GM06990 (cell line): ENCODE results near the gene CCL17.
"Not testable (repeated sequence)": the region's sequence is repeated elsewhere in the genome, so short reads cannot be mapped to it uniquely, and the experiment has no call there.

ENCODE experiments used
- DNase-seq: peaks from one replicate; pipeline ENCODE4 v3.0.0-alpha.2; 2011; ENCODE audit not compliant: insufficient read length; ENCODE audit errors: extremely low read depth
- H3K27me3 ChIP-seq: replicated peaks from 2 replicates; pipeline ENCODE4 v1.6.0; 2011; ENCODE audit warnings: low read length; ENCODE audit not compliant: control insufficient read depth, insufficient read depth
- H3K36me3 ChIP-seq: 2 replicates; pipeline ENCODE4 v1.5.1; 2011; ENCODE audit warnings: low read length; ENCODE audit not compliant: control insufficient read depth, insufficient read depth
- H3K4me3 ChIP-seq: replicated peaks from 2 replicates; pipeline ENCODE4 v1.5.1; 2011; ENCODE audit warnings: low read depth, mild to moderate bottlenecking, control low read depth, low read length
- TF ChIP-seq, protein P1 (sequence below): IDR thresholded peaks from 2 replicates; pipeline ENCODE4 v1.5.1; 2011; ENCODE audit warnings: low read length, control low read depth, mild to moderate bottlenecking, inconsistent platforms; ENCODE audit not compliant: insufficient read depth, poor library complexity, severe bottlenecking

The CCL17 gene

DNA sequence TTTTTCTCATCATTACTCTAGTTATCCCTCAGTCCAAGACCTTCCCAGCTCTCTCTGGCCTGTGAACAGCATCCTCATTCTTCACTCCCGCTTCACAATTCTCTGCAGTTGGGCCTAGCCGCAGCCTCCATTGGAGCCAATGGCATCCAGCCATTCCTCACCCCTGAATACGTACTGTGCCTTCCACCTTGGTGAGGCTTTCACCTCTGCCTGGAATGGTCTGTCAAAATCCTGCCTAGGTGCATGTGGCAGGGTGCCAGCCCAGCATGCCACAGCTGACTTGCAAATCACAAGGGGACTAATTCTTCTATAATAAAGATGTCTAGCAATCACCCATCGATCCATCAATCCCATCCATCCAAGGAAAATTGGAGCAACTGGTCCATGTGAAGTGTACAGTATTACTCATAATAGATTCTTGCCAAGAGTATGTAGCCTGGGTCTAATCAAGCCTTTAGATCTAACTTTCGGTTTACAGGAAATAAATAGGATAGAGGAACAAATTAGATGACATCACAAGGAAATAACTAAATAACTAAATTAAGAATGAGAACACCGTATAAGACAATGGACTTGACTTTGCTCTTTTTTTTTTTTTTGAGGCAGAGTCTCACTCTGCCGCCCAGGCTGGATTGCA lies 37.3 kb upstream of the CCL17 start:
- Histone ChIP-seq H3K27me3 (no peaks in the 10 kb centered on the region), H3K4me3 (no peak overlapping the region), H3K36me3 (peaks cover 5% of the 10 kb centered on the region)
- TF ChIP-seq, protein P1, sequence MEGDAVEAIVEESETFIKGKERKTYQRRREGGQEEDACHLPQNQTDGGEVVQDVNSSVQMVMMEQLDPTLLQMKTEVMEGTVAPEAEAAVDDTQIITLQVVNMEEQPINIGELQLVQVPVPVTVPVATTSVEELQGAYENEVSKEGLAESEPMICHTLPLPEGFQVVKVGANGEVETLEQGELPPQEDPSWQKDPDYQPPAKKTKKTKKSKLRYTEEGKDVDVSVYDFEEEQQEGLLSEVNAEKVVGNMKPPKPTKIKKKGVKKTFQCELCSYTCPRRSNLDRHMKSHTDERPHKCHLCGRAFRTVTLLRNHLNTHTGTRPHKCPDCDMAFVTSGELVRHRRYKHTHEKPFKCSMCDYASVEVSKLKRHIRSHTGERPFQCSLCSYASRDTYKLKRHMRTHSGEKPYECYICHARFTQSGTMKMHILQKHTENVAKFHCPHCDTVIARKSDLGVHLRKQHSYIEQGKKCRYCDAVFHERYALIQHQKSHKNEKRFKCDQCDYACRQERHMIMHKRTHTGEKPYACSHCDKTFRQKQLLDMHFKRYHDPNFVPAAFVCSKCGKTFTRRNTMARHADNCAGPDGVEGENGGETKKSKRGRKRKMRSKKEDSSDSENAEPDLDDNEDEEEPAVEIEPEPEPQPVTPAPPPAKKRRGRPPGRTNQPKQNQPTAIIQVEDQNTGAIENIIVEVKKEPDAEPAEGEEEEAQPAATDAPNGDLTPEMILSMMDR = no peak
- no peak for DNase-seq

DNA sequence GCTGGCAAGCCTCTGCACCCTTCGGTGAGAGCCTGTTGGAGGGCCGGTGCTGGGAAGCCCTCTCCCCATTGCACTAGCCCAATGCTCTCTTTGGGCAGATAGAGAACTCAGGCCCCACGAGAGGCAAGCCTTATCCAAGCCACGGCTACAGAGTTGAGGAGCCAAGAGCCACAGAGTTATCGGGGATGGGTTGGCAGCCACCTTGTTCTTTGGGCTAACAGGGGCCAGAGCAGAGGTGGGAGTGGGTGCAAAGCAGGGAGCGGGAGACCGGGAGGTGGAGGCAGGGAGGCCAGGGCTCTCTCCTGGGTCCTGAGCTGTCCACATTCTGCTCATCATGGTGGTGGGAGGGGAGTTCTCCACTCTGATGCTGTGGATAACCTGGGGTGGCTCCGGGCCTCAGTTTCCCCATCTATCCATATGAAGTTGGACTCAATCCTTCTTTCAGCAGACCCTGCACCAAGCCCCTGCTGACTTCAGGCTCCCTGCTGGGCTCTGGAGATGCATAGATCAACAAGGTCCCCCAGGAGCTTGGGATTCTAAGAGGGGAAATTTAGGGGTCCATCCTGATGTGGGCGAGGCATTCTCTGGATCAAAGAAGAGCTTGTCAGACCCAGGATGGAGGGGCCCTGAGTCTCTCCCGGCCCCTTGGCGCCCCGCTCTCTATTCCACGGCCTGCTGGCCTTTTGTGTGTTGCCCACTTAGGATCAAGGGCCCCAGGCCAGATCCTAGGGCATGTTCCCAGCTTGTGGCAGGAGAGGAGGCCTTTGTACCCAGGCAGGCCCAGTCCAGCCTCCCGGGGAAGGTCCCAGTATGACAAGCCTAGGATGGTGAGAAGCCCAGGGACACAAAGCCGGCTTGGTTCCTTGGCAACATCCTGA lies 32.8 kb upstream of the CCL17 start:
- Histone ChIP-seq H3K36me3 (no peaks in the 10 kb centered on the region), H3K4me3 (no peak overlapping the region), H3K27me3 (no peaks in the 10 kb centered on the region)
- TF ChIP-seq, protein P1 = no peak
- no peak for DNase-seq

DNA sequence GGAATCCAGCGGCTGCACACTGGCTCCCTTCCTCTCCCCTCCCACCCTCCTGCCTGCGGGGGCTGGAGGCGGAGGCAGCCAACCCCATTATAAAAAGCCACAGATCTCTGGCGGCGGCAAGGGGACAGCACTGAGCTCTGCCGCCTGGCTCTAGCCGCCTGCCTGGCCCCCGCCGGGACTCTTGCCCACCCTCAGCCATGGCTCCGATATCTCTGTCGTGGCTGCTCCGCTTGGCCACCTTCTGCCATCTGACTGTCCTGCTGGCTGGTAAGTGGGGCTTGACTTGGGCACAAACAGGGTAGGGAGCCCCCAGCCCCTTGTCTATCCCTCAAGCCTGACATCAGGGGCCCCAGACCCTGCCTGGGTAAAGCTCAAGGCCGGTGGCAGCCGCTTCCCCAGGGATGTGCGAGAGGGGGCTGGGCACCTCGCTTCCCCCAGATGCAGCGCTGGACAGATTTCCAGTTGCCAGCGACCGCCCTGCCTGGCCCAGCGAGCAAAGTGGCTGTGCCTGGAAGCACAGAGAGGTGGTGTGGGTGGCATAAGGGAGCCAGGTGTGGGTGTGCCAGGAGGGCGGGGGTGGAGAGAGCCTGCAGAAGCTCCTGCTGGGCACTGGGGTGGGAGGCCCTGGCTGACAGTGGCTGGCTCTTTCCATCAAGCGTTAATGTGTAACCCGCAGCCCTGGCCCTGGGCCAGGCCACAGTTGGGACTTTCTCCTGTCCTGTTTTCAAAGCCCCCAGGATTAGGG lies 32.0 kb upstream of the CCL17 start, which contains the start of gene CX3CL1:
TSS of gene CX3CL1 (plus strand) at position 119 of the 745 bp plus-strand sequence. CDS start at position 198, 79 bp downstream.
- Histone ChIP-seq H3K36me3 (no peaks in the 10 kb centered on the region), H3K27me3 (no peaks in the 10 kb centered on the region), H3K4me3 (no peak within 1 kb of the TSS)
- no peak for DNase-seq
- TF ChIP-seq, protein P1 = no peak

DNA sequence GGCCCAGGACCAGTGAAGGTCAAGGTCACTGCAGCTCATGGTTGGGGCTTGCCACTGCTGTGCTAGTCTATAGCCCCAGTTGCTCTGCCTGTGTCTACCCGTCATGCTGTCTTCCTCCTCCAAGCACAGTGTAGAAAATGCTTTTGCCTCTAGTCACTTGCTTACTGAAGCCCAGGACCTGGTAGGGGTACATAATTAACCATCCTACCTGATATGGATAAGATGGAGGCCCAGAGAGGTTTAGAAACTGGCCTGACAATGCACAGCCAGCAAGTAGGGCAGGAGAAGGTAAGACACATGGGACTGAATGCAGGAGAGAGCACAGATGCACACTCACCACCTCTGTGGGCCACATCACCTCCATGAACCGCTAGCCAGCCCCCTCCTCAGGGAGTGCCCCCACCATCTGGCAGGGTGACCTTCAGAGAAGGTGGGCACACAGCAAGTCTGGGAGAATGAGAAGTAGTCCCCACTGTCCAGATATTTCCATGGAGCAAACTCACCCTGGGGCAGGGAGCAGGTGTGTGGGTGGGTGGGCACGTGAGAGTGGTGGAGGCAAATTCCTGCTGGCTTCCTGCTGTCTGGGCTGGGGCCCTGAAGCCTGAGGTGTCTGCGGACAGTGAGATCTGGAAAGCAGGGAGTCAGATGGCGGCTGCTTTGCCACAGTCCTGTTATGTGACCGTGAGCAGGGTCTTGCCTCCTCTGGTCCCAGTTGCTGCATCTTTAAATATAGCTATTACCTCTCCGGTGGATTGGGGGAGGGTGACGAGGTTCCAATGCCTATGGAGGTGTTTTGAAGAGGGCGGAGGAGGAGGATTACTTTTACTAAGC lies 31.2 kb upstream of the CCL17 start:
- TF ChIP-seq, protein P1 = no peak
- no peak for DNase-seq
- Histone ChIP-seq H3K36me3 (no peaks in the 10 kb centered on the region), H3K4me3 (no peak overlapping the region), H3K27me3 (no peaks in the 10 kb centered on the region)

DNA sequence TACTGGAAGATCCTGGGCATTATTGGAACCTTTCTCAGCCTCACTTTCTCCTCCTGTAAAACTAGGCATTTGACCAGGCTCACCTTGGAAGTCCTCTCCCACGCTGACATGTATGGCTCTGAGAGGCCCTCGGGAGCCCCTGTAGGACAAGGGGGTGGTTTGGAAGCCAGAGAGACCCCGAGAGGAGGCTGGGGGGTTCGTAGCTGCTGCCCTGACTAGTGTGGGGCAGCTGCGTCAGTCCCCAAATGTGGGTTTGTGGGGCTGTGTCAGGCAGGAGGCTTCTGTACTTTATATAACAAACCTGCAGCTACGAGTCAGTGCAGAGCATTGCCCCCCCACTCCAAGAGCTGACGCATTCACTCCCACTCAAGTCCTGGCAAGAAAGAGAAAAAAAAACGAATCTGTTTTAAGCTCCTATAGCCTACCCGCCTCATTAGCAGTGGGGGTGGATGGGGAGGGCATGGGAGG lies 30.5 kb upstream of the CCL17 start:
- no peak overlapping the region for H3K4me3 ChIP-seq
- H3K36me3 ChIP-seq = no peaks in the 10 kb centered on the region
- TF ChIP-seq, protein P1 = no peak
- H3K27me3 ChIP-seq = no peaks in the 10 kb centered on the region
- DNase-seq = no peak

DNA sequence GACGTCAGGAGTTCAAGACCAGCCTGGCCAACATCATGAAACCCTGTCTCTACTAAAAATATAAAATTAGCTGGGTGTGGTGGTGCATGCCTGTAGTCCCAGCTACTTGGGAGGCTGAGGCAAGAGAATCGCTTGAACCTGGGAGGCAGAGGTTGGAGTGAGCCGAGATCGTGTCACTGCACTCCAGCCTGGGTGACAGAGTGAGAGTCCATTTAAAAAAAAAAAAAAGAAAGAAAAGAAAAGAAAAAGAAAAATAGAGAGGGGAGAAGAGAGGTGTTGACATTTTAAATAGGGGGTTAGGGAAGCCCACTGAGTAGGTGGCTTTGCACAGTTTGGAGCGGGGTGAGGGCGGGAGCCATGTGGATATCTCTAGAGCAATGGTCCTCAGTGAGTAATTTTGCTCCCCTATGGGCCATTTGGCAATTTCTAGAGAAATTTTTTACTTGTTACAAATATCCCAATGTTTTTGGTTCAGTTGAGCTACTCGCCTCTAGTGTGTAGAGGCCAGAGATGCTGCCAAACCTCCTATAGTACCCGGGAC lies 29.6 kb upstream of the CCL17 start:
- not testable (repeated sequence) for H3K27me3 ChIP-seq, H3K36me3 ChIP-seq, H3K4me3 ChIP-seq, DNase-seq
